GM21619 (cell line): ENCODE results near the gene CLMN.
A peak's percentile ranks its signal among the peaks of the same experiment; 100 is the strongest.

Source experiments
- ATAC-seq: cut with Tn5 transposase; IDR thresholded peaks from one replicate; pipeline ENCODE4 v1.9.1; 2021; ENCODE audit not compliant: unreplicated experiment

CLMN gene

DNA sequence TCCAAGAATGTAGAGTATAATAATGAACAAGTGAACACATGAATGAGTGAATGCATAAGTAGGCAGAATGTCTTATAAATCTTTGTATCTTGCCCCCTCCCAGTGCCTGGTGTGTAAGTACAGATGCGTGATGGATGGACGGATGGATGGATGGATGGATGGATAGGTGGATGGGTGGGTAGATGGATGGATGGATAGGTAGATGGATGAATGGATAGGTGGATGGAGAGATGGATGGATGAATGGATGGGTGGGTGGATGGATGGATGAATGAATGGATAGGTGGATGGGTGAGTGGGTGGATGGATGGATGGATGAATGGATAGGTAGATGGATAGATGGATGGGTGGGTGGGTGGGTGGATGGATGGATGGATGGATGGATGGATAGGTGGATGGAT, 74.4 kb downstream of the CLMN start:
- no peak for ATAC-seq

GRCh38 chr14:95244587-95244986, 75.1 kb downstream of the CLMN start:
- ATAC-seq = no peak

DNA sequence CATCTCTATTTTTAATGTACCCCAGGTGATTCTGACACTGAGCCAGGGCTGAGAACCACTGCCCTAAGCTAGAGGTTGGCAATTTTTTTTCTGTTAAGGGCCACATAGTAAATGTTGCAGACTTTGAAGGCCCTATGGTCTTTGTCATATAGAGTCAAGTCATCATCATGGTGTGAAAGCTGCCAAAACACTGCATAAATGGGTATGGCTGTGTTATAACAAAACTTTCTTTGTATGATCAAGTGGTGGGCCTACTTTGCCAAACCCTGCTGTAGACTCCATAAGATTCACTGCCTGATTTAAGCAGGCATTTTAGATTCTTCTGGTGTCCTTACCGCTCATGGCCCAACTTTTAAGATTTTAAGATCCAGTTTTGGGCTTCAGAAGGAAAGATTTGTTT, 76.8 kb downstream of the CLMN start:
- no peak for ATAC-seq

DNA sequence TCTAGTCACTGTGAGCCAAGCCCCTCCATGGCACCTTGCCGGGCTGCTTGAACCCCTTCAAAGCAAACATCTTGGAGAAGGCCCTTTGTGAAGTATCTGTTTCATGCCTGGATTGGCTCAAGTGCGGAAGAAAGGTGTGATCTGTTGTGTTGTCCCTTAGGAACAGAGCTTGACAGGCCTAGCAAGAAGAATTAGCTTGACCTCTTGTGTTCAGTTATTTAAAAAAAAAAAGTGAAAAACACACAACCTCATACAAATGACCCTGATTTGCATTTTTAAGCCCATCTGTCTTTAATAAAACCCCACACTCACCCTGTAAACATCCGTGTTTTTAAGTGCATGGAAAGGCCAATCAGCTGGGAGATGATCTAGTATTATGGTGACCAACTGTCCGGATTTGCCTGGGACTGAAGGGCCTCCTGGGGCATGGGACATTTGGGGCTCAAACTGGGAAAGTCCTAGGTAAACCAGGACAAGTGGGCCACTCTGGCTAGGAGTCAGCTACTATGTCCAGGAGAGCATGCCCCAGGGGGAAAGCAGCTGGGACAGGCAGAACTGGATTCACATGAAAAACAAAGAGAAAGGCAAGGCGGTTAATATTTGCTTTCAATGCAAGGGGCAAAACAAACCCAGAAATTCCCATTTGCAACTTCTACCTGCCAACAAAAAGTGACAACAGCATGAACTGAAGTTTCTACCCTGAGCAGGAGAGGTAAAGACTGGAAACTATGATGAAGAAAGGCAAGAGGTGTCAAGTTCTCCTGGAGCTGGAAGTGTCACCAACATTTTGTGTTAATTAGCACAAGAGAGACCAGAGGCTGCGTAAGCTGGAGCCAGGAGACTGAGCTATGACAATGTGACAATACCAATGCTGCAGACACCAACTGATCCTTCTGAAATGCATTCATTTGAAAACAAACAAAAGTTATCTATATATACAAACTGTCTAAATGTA, 78.6 kb downstream of the CLMN start:
- no peak for ATAC-seq

GRCh38 chr14:95238487-95239298, 81.0 kb downstream of the CLMN start:
- ATAC-seq = no peak

- no peak for ATAC-seq
Observed at GRCh38 chr14:95237958-95238340, 81.8 kb downstream of the CLMN start.

DNA sequence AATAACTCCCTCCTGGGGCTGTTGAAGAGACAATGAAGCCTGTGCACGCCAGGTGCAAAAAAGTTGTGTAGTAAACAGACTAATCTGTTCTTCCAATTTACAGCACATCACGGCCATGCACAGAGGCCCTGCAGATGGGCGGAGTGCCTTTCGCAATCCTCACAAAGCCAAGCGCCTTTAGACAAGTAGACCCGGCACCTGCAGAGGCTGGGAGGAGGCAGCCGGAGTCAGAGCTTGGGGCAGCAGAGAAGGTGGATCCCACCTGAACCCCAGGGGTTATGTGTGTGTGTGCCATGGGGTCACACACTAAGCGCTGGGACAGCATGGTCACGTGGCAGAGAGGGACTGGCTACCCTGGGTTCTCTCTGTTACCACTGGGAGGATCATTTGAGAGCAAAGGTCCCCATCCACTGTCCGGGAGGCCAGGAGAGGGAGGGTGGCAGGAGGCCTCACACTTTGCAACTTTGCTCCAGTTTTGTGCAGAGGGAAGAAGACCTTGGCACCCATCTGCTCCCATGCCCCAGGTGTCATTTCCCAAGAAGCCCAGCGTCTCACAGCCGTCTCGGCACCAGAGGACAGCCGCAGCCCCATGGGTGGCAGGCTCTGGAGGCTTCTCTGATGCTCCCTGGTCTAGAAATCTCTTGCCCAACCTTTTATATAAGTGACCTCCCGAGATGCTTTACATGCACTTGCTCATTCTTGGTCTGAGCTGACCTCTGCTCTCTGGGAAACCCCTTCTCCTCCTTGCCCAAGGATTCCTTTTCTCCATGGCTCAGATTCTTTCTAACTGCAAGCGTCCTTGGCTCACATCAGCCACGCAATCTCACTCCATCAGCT, 82.4 kb downstream of the CLMN start:
- ATAC-seq = no peak

DNA sequence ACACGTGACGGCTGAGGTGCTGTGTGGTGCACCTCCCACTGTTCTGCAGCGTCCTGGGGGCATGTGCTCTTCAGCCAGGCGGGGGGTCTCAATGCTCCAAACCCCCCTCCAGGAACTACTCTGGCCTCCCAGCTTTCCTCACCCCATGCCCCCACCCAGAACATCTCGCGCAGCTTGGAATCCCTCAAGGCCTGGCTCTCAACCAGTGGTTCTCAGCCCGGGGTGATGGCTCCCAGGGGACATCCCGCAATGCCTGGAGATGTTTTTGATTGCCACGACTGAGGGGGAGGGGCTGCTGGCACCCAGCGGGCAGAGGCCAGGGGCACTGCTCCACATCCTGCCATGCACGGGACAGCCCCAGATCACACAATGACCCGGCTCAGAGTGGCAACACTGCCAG, 83.5 kb downstream of the CLMN start:
- no peak for ATAC-seq

DNA sequence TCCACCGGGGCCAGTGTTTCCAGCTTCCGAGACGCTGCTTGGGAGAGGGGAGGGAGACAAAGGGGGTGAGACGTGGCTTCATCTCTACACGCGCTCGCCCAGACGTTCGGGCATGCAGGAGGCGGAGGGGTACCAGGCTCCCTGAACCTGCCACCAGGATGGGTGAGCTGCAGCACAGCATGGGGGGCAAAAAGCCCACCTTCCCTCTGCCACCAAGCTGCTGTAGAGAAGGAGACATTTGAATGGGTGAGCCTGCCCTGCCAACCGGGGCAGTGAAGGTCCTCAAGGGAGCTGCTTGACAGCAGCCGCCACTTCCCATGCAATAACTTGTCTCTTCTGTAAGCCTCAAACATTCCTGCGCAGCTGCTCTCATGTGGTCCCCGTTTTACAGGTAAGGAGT, 83.9 kb downstream of the CLMN start:
- ATAC-seq = no peak

GRCh38 chr14:95235351-95235750, 84.4 kb downstream of the CLMN start:
- no peak for ATAC-seq

DNA sequence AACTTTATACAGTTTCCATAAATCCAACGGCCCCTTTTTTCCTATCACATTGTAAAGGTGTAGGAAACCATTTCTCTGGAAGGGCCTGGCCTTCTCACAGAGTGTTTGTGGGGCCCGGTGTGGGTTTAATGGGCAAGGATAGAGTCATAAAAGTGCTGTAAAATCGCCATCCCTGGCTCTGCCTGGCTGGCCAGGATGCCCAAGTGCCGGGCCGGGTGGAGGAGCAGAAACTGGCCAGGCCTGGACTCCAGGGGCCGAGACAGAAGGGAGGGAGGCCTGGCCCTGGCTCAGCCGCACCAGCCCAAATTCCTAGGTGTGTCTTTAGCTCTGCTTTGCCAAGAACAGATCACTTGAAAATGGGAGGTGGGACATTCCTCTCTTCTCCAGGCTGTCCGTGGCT, 85.3 kb downstream of the CLMN start:
- ATAC-seq = no peak

DNA sequence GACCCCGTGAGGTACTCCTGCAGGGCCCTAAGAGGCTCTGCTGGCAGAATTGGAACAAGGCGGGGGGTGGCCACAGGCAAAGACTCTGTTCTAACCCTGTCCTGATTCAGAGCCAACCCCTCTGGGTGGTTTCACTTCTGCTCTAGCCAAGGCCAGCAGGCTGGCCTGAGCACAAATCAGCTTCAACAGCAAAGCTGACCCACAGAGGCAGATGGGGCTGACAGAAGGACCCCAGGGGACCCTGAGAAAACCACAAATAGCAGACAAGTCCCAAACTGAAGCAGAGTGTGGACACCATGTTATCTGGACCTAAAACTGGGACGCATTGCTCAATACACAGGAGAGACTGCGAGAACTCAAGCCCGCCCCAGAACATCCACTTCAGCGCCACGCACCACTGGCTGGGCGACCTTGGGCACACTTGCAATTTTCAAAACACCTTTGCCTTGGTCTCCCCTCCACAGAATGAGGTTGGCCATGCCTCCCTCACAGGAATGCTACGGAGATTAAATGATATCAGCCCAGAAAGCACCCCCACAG, 85.9 kb downstream of the CLMN start:
- ATAC-seq = peak; percentile 94

- no peak for ATAC-seq
Observed at GRCh38 chr14:95232894-95233584, 86.7 kb downstream of the CLMN start.

DNA sequence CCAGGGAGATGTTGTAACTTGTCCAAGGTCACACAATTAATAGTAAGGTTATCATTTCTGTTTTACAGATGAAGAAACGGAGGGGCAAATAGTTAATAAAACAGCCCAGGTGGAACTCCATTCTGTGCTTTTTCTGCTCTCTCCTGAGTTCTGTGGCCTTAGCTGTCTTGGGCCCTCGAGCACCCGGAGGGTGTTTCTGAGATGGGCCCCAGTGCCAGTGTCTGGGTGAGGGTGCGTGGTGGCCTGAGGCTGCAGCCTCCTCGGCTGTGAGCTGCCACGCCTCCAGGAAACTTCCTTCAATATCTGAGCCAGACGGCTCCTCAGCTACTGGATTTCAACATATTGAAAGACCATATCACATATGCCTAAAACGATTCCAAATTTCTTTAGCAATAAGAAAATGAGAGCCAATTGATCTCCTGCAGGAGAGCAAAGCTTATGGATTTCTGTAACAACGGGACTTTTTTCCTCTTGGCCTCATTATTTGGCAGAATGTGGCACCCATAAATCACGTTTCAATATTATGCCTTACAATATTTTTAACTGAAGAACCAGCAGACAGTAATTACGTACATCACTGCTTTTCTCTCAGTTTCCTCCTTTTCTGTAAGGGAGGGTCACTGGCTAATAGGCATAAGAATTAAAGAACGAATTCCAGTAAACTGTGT, 87.6 kb downstream of the CLMN start:
- ATAC-seq = no peak

DNA sequence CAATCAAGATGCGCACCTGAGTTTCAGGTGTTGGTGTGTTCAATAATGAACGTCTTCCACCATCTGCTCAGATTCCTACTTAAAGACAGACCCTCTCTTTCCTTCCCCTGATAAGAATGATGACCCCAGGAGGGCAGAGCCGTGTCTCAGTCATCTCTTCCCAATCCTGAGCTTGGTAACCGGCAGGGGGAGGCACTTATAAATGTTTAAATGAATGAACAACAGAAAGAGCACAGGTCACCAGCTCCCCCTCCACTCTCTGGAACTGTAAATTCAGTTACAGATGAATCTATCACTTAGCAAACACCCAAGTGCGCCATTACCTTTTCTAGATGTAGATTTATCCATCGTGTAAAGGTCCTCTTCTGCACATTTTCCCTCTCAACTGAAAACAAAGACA, 90.0 kb downstream of the CLMN start:
- no peak for ATAC-seq

DNA sequence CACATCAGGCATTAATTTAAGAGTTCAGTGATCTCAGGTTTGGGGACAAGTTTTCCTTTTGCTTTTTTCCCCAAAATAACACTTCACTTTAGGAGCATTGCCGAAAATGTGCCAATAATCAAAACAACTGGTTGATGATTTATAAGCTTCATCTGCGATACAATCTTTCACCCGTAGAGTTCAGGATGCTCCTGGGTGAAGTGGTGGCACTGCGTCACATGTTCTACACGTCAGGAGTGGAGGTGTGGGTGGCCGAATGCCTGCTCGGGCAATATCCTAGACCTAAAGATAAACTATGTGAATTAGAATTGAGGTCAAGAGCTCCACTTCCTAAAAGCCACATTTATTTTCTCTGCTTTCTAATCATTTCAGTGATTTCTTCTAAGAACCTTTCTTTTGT, 91.5 kb downstream of the CLMN start:
- no peak for ATAC-seq

GRCh38 chr14:95227279-95227860, 92.3 kb downstream of the CLMN start:
- ATAC-seq = no peak

GRCh38 chr14:95226801-95227200, 92.9 kb downstream of the CLMN start:
- no peak for ATAC-seq

DNA sequence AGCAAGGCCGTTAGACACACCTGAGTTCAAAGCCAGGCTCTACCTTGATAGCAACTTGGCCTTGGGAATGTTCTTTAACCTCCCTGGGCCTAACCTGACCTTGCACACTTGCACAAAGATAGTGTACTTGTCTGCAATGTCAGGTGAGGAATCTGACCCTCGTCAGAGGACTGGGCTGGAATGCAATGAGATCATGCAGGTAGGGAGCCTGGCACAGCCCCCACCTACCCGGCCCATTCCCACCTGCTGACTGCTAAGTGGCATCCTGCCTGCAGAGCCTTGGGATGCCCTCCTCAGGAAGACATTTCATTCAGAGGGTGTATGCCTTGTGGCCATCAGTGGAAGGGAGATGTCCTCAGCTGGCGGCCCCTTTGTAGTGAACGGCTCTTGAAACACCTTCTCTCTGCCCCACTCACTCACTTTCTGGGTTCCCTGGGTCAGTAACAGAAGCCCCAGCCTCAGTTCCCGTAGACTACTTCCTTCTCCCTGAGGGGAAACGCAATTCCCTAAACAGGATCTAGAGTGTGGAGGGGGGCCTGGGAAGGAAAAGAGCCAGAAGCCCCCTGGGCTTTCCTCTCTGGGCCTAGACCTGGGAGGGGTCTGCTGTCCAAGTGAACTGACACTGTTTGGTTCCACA, 94.3 kb downstream of the CLMN start:
- ATAC-seq = no peak
